ENCODE measurements around the gene KIF5A.

DNA sequence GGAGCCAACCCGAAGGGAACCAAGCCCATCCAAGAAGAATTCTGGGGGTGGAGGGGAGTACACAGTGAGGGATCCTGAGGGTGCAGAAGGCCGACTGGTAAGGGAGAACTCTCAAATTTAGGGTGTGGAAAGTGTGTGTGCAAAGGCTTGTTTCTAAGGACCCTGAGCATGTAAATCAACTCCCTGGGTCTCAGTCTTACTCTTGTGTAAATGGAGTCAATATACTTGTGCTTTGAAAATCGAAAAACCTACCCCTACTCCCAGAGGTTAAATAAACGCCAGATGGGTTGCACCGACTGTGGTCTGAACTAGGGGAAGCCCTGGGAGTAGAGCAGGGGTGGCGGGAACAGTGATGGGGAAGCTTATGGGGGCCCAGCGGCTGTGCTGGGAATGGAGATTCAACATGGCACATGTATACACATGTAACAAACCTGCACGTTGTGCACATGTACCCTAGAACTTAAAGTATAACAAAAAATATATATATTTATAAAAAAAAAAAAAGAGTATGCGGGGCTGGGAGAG, 77.1 kb downstream of the KIF5A start:
- no peak for TF ChIP-seq POLR2A (IDR thresholded peaks at IDR 0.05)
- TF ChIP-seq, protein P1, sequence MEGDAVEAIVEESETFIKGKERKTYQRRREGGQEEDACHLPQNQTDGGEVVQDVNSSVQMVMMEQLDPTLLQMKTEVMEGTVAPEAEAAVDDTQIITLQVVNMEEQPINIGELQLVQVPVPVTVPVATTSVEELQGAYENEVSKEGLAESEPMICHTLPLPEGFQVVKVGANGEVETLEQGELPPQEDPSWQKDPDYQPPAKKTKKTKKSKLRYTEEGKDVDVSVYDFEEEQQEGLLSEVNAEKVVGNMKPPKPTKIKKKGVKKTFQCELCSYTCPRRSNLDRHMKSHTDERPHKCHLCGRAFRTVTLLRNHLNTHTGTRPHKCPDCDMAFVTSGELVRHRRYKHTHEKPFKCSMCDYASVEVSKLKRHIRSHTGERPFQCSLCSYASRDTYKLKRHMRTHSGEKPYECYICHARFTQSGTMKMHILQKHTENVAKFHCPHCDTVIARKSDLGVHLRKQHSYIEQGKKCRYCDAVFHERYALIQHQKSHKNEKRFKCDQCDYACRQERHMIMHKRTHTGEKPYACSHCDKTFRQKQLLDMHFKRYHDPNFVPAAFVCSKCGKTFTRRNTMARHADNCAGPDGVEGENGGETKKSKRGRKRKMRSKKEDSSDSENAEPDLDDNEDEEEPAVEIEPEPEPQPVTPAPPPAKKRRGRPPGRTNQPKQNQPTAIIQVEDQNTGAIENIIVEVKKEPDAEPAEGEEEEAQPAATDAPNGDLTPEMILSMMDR (IDR thresholded peaks at IDR 0.05) = no peak

All from lower leg skin (tissue), 3 donors.